Measurements from ENCODE around the gene SMIM45.
"Not testable (repeated sequence)": the region's sequence is repeated elsewhere in the genome, so short reads cannot be mapped to it uniquely, and the experiment has no call there.

SMIM45 gene

GRCh38 chr22:41935015-41935351 lies 17.0 kb upstream of the SMIM45 start:
- DNase-seq, result no peak

DNA sequence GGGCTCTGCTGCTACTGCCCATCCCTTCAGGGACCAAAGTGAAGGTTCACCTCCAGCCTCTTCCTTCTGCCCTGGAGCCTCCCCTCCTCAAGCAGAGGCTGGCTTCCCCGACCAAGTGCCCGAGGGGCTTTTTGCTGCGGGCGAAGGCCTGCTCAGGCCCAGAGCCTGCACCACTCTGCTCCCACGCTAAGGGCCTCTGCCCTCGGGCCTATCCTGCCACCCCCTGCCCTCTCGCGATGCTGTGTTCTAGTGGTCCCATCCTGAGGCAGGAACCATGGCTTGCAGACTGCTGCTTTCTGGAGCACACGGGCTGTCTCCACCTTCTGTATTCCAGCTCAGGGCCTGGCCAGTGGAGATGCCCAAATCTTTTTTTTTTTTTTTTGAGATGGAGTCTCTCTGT lies 16.4 kb upstream of the SMIM45 start:
- DNase-seq, result no peak

- DNase-seq, result no peak
Observed at GRCh38 chr22:41936894-41937169, 15.1 kb upstream of the SMIM45 start.

GRCh38 chr22:41939981-41940831 lies 11.7 kb upstream of the SMIM45 start:
- peak; percentile 9 to 44 for DNase-seq

- DNase-seq, result peak; percentile 75 to 77
Observed at GRCh38 chr22:41940832-41941765, 10.9 kb upstream of the SMIM45 start.

GRCh38 chr22:41943661-41944209 lies 8.2 kb upstream of the SMIM45 start:
- DNase-seq, result peak; percentile 17 to 46

DNA sequence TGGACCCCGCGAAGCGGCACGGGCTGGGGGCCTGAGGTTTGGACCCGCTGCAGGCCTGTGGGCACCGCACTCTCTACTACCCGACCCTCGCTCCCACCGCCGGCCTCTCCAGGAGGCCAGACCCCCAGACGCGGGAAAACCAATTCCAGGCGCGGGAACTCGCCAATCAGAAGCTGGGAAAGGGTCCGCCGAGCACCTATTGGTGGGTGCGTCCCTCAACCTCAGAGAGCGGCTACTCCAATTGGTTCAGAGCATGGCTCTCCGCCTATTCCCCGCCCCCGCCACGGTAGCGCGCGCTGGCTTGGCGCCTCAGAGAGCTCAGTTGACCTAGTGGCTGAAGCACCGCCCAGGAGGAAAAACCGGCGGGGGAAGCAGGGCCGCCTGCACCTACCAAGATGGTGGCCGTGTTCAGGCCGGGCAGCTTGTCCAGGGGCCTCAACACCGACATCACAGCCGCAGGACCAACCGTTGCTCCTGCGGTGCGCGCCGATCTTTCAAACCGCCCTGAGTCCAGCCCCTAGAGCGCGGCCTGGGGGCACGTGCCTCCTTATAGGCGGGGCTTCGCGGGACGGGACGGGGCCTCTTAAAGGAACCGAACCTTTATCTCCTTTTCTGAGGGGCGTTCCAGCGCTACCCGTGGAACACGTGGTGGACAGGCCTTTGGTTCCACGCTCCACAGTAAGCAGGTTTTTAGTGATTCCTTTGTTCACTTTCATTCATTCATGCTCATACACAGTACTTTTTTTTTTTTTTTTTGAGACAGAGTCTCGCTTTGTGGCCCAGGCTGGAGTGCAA lies 5.1 kb upstream of the SMIM45 start, which contains the start of gene CENPM:
Gene CENPM (minus strand): TSS at position 524 of the 795 bp plus-strand sequence. CDS start 76 bp downstream, at position 448.
- peak; percentile 94 for DNase-seq

- no peak for DNase-seq
Observed at GRCh38 chr22:41947424-41948080, 4.4 kb upstream of the SMIM45 start.

GRCh38 chr22:41948142-41948541 lies 3.8 kb upstream of the SMIM45 start:
- no peak for DNase-seq

DNA sequence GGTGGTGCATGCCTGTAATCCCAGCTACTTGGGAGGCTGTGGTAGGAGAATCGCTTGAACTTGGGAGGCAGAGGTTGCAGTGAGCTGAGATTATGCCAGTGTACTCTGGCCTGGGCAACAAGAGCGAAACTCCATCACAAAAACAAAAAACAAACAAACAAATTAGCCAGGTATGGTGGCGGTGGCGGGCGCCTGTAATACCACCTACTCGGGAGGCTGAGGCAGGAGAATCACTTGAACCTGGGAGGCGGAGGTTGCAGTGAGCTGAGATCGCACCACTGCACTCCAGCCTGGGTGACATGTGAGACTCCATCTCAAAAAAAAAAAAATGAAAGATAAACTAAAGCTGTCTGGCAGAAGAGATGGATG lies 3.0 kb upstream of the SMIM45 start:
- DNase-seq, result not testable (repeated sequence)

- DNase-seq, result no peak
Observed at GRCh38 chr22:41949297-41949965, 2.5 kb upstream of the SMIM45 start.

DNA sequence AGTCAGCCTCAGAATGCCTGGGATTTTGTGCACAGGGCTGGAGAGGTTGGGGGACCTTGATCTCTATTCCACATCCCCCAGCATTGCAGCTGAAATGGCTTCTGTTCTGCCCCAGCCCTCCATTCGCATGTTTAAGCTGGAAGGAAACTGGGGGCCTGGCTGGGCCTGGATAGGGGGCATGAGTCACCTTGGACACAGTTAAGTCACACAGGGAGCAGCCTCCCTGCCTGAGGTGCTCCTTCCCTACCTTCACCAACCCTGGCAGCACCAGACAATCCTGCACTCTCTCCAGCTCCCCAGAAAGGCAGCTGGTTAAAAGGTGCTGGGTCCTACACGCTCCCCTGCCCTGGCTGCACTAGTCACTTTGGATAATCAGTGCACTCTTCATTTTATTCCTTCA lies 763 bp downstream of the SMIM45 start:
- no peak for DNase-seq

GRCh38 chr22:41957941-41958556 lies 6.1 kb downstream of the SMIM45 start:
- DNase-seq, result no peak

DNA sequence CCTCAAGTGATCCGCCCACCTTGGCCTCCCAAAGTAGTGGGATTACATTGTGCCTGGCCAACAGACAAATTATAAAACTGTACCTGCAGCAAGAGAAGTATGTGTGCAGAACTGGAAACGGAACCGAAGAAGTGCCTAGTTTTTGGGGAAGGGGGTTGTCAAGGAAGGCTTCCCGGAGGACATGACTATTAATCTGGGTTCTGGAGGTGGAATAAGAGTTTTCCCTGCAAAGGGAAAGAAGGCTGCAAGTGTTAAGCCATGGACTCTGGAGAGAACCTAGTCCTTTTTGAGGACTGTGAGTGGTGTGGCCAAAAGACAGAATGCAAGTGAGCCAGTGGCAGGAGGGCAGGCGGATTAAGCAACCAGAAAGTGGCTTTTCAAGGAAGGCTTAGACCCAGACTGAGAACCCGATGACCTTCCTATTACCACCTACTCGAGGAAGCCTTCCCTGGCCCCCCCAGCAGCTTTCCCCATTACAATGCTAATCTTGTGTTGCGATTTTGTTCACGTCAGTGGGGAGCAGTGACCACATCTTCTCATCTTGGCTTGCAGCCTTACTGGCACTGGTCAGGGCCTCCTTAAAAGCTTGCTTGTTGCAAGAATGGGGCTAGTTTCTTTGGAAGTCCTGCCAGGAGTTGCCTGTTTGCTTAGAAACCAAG lies 11.6 kb downstream of the SMIM45 start:
- DNase-seq, result peak; percentile 24 to 40

DNA sequence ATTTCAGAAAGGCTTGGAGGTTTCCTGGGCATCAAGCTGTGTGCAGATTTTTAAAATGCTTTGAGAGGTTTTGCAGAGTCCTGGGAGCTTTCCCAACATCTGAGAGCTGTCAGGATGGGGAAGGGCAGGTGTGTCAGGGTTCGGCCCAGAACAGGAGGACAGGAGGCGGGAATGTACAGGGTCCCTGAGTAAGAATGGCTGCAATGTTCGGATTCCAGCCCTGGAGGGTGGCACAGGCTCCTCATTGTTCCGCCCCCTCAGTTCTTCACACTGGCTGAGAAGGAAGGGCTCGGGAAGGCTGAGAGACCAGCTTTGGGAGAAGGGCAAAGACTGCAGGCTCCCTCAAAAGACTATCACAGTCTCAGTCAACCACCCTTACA lies 12.2 kb downstream of the SMIM45 start:
- no peak for DNase-seq

DNA sequence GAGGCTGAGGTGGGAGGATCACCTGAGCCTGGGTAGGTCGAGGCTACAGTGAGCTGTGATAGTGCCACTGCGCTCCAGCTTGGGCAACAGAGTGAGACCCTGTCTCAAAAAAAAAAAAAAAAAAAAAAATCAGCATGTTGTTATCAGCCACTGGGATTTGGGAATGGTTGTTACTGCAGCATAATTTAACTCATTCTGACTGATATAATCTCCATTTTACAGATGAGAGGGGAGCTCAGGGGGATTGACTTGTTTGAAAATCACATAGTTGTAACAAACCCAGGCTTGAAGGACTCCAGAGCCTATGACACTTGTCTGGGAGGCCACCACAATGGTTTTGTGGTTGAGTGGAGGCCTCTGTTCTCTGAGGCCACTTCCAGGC lies 14.3 kb downstream of the SMIM45 start:
- DNase-seq, result no peak

- peak; percentile 83 to 87 for DNase-seq
Observed at GRCh38 chr22:41966607-41967240, 14.8 kb downstream of the SMIM45 start.

DNA sequence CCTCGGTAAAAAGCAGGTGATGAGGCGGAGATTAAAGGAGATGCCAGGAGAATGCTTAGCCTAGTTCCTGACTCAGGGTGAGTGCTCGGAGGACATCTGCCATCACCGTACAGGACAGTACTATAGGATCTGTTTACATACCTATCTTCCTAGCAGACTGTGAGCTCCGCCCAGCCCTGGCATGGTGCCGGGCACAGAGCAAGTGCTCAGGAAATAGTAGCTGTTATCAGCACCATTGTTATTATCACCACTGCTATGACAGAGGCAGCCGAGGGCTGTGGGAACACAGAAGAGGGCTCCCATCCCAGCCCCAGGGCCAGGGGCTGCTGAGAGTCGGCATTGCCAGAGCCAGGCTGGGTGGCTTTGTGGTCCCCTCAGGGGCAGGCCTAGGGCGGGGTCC lies 16.7 kb downstream of the SMIM45 start:
- DNase-seq, result no peak

GRCh38 chr22:41969110-41969646 lies 17.2 kb downstream of the SMIM45 start, which contains the start of gene SEPTIN3:
Gene SEPTIN3, plus strand, starts transcription at chr22:41969443. Its CDS starts 2,050 bp downstream, at chr22:41971493.
- no peak for DNase-seq

GRCh38 chr22:41970601-41971000 lies 18.7 kb downstream of the SMIM45 start:
- no peak for DNase-seq

Measured in inflammatory macrophage (primary cell).